NCI-H526 (cell line): ENCODE data around the gene ART5.

Source experiments
- DNase-seq, 2 experiments: peaks; one replicate each; lab custom pipeline; 2025; lab: John Stamatoyannopoulos, UW

The ART5 gene, protein sequence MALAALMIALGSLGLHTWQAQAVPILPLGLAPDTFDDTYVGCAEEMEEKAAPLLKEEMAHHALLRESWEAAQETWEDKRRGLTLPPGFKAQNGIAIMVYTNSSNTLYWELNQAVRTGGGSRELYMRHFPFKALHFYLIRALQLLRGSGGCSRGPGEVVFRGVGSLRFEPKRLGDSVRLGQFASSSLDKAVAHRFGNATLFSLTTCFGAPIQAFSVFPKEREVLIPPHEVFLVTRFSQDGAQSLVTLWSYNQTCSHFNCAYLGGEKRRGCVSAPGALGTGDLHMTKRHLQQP

DNA sequence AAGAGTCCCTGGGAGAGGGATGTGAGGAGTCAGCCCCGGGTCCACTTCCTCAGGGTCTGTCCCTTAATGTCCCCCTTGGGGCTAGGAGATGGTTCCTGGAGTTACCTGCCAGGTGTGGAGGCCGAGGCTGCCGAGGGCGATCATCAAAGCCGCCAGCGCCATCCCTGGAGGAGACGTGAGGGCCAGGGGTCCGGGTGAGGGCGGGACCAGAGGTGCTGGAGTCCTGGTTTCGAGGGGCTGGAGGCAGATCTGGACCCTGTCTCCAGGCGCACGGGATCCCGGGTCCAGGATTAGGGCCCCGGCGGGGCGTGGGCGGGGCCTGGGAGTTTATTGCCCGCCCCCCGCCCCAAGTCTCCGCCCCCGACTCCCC, at the start of gene ART5:
Gene ART5, minus strand, starts transcription at position 292 of the 370 bp plus-strand sequence. Its CDS starts 130 bp downstream, at position 162.
- DNase-seq: peak in 1 of 2 experiments; percentile 71

DNA sequence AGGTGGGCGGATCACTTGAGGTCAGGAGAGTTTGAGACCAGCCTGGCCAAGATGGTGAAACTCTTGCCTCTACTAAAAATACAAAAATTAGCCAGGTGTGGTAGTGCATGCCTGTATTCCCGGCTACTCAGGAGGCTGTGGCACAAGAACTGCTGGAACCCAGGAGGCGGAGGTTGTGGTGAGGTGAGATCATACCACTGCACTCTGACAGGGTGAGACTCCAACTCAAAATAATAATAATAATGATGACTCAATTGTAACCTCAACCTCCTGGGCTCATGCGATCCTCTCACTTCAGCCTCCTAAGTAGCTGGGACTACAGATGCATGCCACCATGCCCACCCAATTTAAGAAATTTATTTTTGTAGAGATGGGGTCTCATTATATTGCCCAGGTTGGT, 45.0 kb upstream of the ART5 start:
- DNase-seq: no peak

DNA sequence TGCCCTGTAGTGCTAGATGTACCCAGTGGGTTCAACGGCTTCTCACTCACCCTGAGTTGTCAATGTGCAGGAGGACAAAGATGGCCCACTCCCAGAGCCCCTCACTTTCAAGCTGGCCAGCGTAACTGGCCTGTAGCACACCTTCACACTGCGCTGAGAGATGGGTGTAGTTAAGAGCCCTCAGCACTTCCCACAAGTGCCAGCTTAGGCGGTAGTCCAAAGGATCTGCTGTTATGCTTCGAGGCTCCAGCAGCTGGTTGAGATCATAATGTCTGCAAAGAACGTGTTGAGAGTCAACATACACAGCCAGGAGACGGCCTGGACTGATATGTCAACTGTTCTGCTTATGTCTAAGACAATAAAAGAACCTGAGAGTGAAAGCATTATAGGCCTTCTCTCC, 44.1 kb upstream of the ART5 start:
- DNase-seq: no peak

DNA sequence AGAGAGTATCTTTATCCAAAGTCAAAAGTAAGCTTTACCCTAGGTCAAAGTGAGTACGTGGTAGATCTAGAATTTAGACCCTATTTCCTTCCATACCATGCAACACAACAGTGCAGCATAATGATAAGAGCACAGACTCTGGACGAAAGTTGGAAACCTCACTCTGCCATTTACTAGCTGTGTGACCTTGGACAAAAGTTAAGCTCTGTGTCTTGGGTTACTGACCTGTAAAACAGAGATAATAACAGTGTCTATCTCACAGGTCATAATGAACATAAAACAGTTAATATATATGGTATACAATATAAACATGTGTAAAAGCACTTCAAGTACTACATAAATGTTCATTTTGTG, 43.0 kb upstream of the ART5 start:
- DNase-seq: no peak

DNA sequence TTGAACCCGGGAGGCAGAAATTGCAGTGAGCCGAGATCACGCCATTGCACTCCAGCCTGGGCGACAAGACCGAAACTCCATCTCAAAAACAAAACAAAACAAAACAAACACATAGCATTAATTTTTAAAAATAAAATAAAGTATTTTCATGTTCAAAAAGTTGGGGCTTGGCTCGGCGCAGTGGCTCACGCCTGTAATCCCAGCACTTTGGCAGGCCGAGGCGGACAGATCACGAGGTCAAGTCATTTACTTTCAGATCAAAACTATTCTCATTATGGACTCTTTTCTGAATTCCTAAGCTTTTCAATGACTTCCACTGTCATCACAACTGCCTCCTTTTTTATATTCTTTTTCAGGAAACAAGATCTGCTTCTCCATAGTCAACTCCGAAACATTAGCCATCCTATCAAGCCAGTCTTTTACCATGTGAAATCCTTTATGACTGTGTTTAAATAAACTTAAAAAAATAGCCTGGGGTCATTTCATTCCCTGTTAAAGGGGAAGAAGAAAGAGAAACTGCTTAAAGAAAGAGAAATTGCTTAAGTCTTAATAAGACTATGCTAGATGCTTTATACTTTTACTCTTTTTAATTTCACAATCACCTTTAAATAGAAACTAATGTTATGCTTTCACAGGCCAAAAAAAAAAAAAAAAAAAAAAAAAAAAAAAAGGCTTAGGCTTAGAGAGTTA, 42.5 kb upstream of the ART5 start:
- no peak for DNase-seq

DNA sequence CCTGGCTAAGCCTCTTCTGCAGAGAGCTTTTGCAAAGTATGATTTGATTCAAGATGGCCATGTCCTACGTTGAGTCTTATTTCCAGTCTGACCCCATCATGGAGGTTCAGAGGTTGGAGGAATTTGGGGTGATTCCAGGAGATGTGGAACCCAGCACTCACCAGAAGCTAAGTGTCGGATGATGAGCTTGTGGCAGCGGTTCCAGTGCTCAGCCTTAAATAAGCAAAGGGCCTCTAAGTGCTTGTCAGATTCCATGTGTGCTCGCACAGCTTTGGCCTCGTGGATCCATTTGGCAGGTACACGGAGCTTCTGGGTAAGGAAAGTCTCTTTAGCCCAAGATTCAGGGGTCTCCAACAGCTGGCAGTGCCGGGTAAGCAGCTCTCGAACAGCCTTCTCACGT, 41.2 kb upstream of the ART5 start:
- no peak for DNase-seq

DNA sequence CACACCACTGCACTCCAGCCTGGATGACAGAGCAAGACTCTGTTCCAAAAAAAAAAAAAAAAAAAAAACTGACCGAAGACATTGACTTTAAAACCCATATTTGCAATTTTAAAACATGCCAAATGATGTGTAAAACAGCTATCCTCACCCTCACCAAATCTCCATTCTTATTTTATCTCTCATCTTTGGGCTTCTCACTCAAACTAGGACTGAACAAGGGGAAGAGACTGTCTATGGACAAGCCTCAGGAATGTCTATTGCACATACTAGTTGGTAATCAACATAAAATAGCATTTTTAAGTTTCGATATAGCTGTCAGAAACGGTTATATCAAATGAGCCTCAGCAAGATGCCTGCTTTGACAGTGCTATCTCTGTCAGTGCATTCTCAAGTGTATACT, 37.3 kb upstream of the ART5 start:
- DNase-seq: no peak

DNA sequence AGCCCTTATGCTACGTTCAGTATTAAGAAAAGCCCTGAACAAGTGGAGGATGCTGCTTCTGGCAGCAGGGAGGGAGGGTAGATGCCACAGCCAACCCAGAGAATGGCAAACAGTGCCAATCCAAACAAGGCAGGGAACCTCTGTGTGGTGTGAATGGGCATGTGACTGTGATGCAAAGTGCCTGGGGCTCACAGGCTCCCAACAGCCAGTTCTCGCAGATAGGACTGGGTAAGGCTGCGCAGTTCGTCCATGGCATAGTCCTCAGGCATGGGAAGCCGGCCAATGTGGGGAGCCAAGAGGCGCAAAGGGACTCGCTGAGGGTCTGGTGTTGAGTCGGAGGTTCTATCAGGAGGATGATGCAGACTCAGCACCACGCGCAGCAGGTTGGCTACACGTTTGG, 34.2 kb upstream of the ART5 start:
- no peak for DNase-seq

DNA sequence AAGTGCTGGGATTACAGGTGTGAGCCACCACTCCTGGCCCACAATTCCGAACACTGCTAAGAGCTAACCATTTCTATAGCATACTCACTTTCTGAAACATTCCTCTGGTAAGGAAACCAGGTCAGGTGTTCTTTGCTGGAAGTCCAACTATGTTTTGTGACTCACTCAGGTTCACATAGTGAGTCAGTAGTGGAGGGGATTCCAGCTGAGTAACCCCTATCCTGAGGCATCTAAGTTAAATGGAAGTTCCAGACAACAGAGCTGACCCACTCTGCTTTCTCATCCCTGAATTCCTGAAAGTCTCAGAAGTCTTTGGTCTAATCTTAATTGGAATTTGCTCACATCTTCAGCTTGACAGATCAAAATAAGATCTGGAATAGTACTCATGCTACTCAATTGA, 32.4 kb upstream of the ART5 start:
- no peak for DNase-seq

DNA sequence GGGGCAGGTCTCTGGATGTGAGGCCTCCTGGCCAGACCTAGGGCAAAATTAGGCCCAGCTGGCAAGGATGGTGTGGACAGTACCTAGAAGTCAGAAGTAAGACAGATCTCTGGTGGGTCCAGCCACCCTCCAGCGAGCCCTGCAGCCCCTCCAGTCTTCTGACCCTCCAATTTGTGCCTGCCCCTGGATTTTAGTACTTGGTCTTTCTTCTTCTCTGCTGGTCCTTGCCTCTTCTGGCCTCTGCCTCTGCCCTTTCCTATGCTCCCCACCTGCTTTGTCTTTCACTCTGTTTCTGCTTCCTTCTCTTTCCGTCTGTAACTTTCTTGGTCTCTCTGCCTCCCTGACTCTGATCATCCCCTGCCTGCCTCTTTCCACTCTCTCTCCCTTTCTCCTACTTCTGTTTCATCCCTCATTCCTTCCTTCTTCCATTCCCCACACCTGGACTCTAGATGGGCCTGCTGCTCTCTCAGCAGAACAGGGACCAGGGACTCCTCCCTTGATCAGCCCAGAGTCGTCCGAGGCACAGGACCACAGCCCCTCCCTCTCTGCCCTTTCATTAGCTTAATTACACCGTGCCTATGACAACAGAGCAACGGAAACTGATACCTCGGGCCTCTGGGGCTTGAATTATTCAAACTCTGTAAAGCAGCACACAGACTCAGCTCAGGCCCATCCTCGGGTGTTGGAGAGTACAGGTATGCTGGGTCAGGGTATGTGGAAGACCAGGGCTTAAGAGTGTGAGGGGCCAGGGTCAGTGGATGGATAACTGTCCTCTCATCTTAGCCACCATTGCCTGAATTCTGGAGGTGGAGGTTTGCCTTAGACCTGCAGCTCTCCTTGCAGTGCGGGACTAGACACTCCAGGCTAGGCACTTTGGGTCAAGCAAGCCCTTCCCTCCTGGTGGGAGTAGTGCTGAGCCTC, 29.8 kb upstream of the ART5 start, which contains the start of gene CHRNA10:
Gene CHRNA10, minus strand, starts transcription at position 51 of the 921 bp plus-strand sequence. CDS start 72 bp downstream, outside the sequence.
- peak; percentile 97 to 98 for DNase-seq

DNA sequence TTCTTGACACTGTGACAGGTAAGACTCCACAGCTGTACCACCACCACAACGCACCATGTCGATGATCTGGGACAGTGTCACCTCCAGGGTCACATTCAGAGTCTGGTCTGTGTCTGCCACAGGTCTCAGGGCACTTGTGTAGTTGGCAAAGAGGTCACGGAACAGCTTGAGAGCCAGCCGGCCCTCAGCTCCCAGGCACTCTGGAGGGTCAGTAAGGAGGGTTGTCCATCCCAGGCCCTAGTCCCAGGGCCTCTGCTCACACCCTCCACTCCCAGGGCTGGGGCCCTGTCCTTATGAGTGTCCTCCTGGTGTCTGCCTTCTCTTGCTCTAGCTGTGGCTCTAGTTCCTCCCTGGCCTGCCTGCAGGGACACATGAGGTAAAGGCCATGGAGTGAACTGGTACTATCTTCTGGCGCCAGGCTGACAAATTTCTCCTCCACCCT, 28.0 kb upstream of the ART5 start:
- DNase-seq: no peak

DNA sequence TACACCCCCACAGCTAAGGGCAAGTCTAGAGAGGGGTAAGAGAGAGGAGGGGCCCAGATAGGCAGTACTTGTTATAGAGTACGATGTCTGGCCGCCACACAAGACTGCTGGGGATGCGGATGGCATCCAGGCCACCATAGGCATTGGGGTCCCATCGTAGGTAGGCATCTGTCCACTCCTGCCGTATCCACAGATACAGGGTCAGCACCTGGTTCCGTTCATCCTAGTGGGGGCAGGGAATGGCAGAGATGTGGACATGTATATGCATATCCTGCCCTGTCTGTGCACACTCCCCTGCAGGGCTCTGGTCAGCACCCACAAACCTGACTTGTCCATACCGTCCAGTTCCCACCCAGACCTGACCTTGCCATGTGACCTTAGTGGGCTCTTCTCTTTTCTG, 27.3 kb upstream of the ART5 start:
- no peak for DNase-seq

DNA sequence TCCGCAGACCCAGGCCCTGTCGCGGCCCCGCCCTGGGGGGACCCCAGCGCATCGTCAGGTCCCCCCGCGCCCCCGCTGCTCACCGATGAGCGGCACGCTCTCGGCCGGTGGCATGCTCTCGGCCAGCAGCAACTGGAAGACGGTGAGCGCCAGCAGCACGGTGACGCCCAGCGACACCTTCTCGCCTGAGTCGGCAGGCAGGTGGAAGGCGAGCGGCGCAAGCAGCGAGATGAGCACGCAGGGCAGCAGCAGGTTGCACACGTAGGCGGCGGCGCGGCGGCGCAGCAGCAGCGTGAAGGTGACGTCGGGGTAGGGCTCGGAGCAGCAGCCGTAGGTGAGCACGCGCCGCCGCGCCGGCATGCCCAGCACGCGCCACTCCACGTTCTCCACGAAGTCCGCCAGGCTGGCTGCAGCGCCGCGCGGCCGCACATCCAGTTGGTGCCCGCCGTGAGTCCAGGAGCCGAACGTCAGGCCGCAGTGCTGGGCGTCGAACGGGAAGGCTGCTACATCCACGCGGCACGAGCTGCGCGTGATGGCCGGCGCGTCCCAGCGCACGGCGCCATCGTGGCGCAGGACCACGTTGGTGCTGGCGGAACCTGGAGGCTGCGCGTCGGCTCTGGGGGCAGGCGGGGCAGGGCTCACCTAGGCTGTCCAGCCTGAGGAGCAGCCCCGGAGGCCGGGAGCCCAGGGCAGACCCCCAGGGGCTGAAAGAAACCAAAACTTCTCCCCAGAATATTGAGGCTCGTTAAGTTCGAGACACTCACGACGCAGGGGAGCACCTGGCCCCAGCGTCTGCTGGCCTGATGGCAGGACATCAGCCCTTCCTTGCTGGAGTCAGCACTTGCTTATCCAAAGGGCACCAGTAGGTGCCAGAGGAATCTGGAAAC, 25.6 kb upstream of the ART5 start:
- no peak for DNase-seq

DNA sequence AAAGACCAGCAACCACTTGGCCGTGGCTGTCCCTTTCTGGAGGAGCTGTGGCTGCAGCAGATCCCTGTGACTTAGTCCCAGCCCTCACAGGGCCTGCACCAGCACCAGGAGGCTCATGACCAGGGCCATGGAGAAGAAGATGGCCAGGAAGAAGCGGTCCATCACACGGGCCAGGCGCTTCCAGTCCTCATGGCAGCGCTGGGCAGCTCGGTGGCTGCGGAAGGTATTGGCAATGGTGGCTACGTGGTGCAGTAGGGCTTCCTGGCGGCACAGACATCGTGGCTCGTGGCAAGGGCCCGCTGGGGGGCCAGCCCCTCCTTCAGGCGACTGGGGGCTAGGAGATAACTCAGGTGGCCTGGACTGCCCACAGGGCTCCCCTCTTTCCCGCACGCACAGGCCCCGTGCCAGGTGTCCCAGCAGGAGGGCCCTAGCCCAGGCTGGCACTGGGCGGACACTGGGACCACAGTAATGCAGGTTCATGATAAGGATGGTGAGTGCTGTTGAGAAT, 24.3 kb upstream of the ART5 start:
- no peak for DNase-seq

DNA sequence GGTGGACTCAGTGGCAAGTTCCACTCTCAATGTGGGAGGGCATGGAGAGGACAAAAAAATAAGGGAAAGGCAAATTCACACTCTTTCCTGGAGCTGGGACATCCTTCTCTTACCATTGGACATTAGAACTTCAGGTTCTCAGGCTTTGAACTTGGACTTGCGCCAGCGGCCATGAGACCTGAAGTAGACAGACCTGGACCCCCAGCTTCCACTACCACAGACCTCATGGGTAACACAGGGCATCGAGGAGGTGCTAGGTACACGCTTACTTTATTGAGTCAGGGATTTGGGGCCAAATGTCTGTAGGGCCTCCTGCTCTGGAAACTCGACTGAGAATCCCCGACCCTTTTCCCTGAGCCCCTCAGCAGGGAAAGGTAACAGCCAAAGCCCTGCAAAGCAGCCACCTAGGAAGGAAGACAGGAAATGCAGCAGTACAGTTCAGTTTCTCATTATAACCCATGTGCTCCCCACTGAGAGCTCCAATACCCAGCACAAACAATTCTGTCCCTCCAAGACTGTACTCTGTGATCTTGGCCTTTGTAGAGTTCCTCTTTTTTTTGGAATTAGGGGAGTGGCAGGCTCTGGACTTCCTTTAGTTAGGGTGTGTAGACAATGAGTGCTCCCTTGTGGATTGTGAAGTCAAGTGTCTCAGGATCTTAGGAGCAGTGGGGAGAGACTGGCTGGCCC, 23.7 kb upstream of the ART5 start:
- no peak for DNase-seq

DNA sequence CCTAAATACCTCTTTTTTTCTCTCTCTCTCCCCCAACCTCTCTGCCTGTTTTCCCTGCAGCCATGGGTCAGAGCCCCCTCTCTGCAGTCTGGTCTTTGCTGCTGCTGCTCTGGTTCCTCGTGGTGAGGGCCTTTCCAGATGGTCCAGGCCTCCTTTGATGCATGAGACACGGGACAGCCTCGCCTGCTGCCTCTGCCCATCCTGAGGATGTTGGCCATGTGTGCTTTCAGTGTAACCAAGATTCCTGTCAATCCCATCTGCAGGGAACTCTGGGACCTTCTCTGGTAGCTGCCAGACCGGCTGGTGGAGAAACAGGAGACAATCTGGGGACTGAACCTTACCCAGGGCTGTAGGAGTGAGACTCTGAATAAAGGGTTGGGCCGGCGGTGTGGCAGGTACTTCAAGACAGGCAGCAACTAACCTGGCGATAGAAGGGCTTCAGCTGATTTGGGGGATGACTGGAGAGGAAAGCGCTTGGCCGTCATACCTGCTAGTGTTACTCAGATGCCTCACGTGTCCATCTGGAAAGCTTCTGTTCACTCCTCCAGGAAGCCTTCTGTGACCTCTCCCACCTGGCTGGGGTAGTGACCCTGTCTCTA, 22.3 kb upstream of the ART5 start:
- no peak for DNase-seq

DNA sequence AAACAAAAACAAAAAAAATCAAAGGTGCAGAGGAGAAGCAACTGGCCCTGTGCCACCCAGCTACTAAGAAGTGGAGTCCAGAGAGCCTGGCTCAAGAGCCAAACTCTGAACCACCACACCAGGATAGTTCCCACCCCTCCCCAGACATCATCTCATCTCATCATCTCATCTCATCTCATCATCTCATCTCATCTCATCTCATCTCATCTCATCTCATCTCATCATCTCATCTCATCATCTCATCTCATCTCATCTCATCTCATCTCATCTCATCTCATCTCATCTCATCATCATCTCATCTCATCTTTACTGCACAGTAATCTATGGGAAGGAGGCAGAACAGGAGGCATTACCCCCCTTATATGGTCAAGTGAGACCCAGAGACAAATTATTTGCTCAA, 21.1 kb upstream of the ART5 start:
- DNase-seq: no peak

DNA sequence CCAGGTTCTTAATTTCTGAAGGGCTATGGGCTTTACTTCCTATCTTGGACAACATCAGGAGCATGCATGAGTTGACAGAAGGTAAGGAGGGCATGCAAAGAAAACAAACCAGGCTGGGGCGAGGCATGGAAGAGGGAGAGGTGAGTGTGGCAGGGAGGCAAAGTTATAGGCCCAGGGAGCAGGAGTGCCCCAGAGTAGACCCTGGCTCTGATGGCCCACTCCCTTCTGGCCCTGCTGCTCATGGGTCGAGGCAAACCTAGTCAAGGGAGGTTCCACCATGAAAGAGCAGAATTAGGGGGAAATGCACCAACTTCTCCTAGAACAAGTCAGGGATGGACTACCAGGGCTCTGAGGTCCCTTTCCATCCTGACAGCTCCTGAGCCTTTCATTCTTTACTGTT, 19.2 kb upstream of the ART5 start:
- DNase-seq: no peak

DNA sequence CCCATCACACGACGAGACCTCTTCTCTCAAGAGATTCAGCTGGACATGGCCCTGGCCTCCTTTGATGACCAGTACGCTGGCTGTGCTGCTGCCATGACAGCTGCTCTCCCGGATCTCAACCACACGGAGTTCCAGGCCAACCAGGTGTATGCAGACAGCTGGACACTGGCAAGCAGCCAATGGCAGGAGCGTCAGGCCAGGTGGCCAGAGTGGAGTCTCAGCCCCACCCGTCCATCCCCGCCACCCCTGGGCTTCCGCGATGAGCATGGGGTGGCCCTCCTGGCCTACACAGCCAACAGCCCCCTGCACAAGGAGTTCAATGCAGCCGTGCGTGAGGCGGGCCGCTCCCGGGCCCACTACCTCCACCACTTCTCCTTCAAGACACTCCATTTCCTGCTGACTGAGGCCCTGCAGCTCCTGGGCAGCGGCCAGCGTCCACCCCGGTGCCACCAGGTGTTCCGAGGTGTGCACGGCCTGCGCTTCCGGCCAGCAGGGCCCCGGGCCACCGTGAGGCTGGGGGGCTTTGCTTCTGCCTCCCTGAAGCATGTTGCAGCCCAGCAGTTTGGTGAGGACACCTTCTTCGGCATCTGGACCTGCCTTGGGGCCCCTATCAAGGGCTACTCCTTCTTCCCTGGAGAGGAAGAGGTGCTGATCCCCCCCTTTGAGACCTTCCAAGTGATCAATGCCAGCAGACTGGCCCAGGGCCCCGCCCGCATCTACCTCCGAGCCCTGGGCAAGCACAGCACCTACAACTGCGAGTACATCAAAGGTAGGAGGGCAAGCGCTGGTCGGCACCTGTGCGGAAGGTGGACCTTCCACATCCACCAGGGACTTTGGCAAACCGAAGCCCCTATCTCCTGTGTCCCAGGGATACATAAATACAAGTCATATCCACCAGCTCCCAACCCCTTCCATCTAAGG, 18.1 kb upstream of the ART5 start:
- DNase-seq: no peak
